Activated CD4-positive, alpha-beta T cell treated with anti-CD3 and anti-CD28 coated beads, Interleukin-2, amount 50 U/mL, for 4 hours (primary cell): ENCODE data around the gene WNT1.
A peak's percentile ranks its signal among the peaks of the same experiment; 100 is the strongest.

ENCODE experiments used
- DNase-seq, 2 experiments: peaks; one replicate each; pipeline ENCODE4 v3.0.0-alpha.2; 2020

The WNT1 gene

GRCh38 chr12:48961801-48962200, 16.3 kb upstream of the WNT1 start:
- no peak for DNase-seq

DNA sequence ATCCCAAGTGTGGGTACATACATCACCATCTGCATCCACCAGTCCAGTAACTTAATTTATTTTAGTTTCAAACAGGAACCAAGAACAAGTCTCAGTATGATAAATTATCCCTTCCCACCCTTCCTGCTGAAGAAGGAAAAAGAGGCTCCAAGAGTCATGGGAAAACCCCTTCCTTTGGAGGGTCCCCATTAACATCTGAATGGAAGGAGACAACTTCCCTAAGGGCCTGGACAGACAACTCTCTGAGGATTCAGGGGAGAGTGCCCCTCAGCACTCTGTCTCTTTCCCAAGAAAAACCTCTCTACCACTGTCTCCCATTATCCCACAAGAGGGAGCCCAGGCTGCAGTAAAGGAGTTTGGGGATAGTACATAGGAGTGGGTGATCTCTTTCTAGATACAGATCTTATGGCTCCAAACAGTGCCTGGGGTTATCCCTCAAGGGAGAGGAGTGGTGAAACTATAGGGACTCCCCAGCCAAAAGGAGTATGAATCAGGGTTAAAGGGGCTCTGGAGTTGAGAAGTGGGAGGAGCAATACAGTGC, 12.8 kb upstream of the WNT1 start:
- DNase-seq: no peak

DNA sequence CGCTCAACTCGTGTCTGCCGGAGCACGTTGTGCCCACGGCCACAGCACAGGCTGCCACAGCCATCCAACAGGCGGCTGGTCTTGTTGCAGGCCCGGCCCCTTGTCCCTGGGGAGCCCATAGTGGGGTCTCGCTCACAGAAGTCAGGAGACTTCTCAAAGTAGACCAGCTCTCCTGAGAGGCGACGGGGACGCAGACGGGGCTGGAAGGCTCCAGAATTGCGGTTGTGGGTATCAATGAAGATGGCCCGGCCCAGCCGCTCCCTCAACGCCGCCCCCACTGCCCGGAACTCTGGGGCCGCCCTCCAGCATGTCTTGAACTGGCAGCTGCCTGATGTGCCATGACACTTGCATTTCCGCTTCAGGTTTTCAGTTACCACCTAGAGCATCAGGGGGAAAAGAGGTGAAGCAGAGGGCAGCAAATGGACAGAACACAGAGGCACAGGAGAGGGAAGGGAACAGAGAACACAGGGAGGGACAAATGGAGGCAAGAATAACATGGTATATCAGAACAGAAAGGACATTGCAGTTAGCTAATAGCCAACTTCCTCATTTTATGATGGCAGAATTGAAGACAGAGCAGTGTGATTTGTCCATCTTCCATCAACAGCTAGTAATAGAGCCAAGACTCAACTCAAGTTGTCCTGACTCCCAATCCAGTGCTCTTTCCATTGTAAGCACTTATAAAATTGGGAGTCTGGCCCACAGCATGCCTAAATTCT, 11.8 kb upstream of the WNT1 start:
- no peak for DNase-seq

GRCh38 chr12:48967991-48968390, 10.1 kb upstream of the WNT1 start:
- DNase-seq: no peak

DNA sequence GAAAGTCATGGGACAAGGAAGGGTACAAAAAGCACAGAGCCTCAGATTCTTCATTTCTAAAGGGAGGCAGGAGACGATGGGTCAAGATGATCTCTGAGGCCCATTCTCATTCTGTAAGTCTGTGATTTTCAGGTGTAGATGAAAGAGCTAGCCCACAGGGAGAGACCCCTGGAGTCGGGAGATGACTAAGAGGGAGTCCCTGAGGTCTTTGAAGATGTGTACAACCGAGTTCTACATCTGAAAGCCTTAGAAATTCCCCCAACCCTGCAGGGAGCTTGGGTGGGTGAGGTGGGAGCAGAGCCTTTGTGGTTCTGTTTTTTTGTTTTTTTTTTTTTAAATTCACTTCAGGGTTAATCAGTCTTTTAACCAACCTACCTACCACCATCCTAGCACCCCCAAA, 9.7 kb upstream of the WNT1 start:
- DNase-seq: no peak

- no peak for DNase-seq
These were observed 8.9 kb upstream of the WNT1 start for GRCh38 chr12:48969160-48969771.

DNA sequence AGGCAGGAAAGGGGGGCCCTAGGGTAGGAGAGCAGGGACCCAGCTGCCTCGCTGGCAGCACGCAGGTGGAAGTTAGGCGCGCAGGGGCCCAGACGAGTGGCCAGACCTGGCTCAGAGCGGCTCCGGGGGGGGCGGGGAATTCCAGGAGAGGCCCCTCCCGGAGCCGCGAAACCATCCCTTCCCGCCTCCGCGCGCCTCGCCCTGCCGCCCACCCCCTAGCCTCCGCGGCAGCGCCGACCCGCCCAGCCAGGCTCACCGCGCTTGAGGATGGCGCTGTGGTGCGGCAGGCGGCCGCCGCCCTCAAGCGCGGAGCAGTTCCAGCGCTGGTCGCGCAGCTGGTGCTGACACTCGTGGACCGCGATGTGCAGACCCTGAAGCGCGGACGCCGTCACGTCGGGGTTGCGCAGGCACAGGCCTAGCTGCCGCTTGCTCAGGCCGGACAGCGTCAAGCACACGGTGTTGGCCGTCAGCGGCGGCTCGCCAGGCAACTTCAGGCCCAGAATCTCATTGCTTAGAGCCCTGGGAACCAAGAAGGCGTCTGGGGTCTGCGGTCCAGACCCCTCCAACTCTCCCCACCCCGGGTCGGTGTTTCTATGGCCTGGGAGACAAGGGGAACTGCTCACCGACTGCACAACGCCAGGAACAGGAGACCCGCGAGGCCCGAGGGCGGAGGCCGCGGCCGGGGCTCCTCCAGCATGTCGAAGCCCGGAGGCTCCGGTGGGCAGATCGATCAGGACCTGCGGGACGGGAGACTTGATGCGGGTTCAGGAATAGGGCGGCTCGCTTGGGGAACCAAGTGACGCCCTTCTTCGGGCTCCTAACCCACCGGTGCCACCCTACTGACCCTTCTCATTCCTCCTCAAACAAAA, 8.1 kb upstream of the WNT1 start:
- DNase-seq: peak in 1 of 2 experiments; percentile 47

GRCh38 chr12:48970702-48971334, 7.3 kb upstream of the WNT1 start:
- no peak for DNase-seq

- no peak for DNase-seq
These were observed 5.7 kb upstream of the WNT1 start for GRCh38 chr12:48972213-48972951.

- DNase-seq: no peak
These were observed 5.1 kb upstream of the WNT1 start for GRCh38 chr12:48972952-48973483.

DNA sequence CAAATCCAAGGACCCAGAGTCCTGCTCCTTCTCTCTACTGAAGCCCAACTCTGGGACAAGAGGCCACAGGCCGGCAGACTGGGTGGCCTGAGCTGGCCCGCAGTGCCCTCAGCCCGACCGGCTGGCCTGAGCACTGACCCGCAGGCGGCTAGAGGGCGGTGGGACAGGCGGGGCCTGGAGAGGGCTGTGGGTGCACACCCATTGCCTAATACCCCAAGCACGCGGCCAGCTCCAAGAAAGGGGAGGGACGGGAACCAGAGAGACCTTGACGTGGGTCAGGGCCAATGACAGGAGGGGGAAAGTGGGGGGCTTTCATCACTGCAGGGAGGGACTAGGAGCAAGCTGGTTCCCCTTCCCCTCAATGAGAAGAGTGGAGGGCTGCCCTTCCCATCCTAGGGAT, 4.6 kb upstream of the WNT1 start:
- DNase-seq: no peak

- DNase-seq: peak in 1 of 2 experiments; percentile 17
These were observed 4.0 kb upstream of the WNT1 start for GRCh38 chr12:48973941-48974673.

- DNase-seq: peak; percentile 78
These were observed 536 bp upstream of the WNT1 start for GRCh38 chr12:48977290-48978281.

- no peak for DNase-seq
These were observed 849 bp downstream of the WNT1 start for GRCh38 chr12:48978741-48979601.

DNA sequence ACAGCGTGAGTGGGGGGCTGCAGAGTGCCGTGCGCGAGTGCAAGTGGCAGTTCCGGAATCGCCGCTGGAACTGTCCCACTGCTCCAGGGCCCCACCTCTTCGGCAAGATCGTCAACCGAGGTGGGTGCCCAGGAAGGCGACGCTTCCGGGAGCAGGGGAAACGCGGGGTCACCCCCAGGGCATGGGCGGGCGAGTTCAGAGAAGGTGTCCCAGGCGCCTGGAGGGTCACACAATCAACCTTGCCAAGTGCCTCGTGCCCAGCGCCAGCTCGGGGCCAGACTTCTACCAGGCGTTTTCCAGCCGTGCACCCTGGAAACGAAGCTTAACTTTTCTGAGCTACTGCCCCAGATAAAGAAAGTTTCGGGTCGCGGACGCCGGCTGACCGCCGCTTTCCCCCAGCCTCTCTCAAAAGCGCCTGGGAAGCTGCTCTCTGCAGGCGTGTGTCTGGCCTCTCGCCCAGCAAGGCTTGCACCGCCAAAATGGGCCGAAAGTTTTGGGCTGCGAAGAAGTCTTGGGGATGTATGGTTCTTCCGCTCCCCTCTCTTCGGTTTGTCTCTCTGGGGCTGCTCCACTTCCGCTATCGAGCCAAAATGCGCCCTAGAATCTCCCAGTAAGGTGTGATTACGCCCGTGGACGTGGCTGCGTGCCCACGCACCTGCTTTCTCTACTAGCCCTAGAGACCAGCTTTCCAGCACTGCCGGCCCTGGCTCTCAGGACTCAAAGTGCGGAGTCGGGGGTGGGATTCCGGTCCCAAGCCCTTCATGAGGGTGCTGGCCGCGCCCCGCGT, 1.7 kb downstream of the WNT1 start:
- DNase-seq: peak in 1 of 2 experiments; percentile 18

DNA sequence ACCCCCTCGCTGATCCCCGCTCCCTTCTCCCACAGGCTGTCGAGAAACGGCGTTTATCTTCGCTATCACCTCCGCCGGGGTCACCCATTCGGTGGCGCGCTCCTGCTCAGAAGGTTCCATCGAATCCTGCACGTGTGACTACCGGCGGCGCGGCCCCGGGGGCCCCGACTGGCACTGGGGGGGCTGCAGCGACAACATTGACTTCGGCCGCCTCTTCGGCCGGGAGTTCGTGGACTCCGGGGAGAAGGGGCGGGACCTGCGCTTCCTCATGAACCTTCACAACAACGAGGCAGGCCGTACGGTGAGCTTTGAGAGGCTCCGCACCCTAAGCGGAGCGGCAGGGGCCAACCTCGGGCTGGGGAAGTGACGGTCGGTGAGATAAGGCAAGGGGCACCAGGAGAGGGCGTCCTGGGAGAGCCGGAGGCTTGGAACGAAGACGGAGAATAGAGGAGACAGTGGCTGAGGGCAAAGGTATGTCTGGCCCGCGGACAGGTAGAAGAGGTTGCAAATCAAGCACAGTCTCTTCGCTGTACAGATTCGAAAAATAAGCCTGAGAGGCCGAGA, 2.3 kb downstream of the WNT1 start:
- DNase-seq: peak in 1 of 2 experiments; percentile 26

- peak in 1 of 2 experiments; percentile 33 for DNase-seq
These were observed 3.0 kb downstream of the WNT1 start for GRCh38 chr12:48980953-48981756.
